Upper lobe of left lung (tissue), 6 donors: ENCODE results near the gene RBM19. TPM values are rescaled to one million over a fixed set of nuclear protein-coding genes. Genes with fewer than 3 reads are reported as not detected.

Experiments used
- ATAC-seq, 2 donors: fragments of 200-7000 bp; cut with Tn5 transposase; one replicate each; pipeline ENCODE4 v1.9.1; 2022; ENCODE audit warnings: mild to moderate bottlenecking in 2 of 2, moderate library complexity in 2 of 2; ENCODE audit not compliant: low FRiP score in 2 of 2
- DNase-seq, 2 donors: peaks; one replicate each; pipeline ENCODE4 v3.0.0-alpha.2; 2019 to 2020
- H3K27ac ChIP-seq, 4 donors: fragments of 200-600 bp; sonication (generic); one replicate each; pipeline ENCODE4 v1.5.1; 2016 to 2019
- H3K27me3 ChIP-seq, 4 donors: fragments of 200-600 bp; sonication (generic); one replicate each; pipeline ENCODE4 v1.5.1; 2017 to 2019
- H3K36me3 ChIP-seq, 4 donors: fragments of 200-600 bp; sonication (generic); one replicate each; pipeline ENCODE4 v1.5.1; 2016 to 2019
- H3K4me1 ChIP-seq, 4 donors: fragments of 200-600 bp; sonication (generic); one replicate each; pipeline ENCODE4 v1.5.1; 2018 to 2019
- H3K4me3 ChIP-seq, 4 donors: fragments of 200-600 bp; sonication (generic); one replicate each; pipeline ENCODE4 v1.5.1; 2017 to 2019; ENCODE audit warnings: mild to moderate bottlenecking in 2 of 4, moderate library complexity in 1 of 4
- H3K9me3 ChIP-seq, 4 donors: fragments of 200-600 bp; sonication (generic); one replicate each; pipeline ENCODE4 v1.5.1; 2018 to 2019
- CTCF ChIP-seq, 6 experiments: fragments of 450-650 bp in 4 of 6; fragments of 200-600 bp in 2 of 6; sonication (generic) in 2 of 6; IDR thresholded peaks; one replicate each; pipeline ENCODE4 v1.5.1; 2016 to 2019; ENCODE audit warnings: antibody characterized with exemption in 6 of 6
- EP300 ChIP-seq, 4 donors: sonication (generic); formaldehyde crosslinking; IDR thresholded peaks; one replicate each; pipeline ENCODE4 v1.5.1; 2017; ENCODE audit warnings: antibody characterized with exemption in 4 of 4, control low read depth in 2 of 4
- POLR2A ChIP-seq, 4 donors: fragments of 450-650 bp; IDR thresholded peaks; one replicate each; pipeline ENCODE4 v1.5.1; 2016 to 2017; ENCODE audit warnings: antibody characterized with exemption in 4 of 4, mild to moderate bottlenecking in 2 of 4
- POLR2AphosphoS5 ChIP-seq, 2 donors: sonication (generic); formaldehyde crosslinking; IDR thresholded peaks; one replicate each; pipeline ENCODE4 v1.5.1; 2017; ENCODE audit warnings: antibody characterized with exemption in 2 of 2
- WGBS, 2 donors: methylation state at CpG; one replicate each; pipeline ENCODE4 v1.1.5; 2017 to 2018; 5-methylcytosine and 5-hydroxymethylcytosine counted together
- total RNA-seq, 6 donors: library from RNA; depleted of rRNA in 4 of 6; stranded (reverse); fragments of >200 nt in 4 of 6; gene quantifications; one replicate each; pipeline versions ENCODE4 v1.1.0 to v1.2.1, GENCODE V29; 2016 to 2021
- donor health status: DM: no; HTN: no; CAD: no; lungs with moderate emphysema.
- donor health status: DM: no; HTN: yes; CAD: no; lungs with severe emphysema.

Gene RBM19
- total RNA-seq, 6 donors from 2014 or later, result 25.5 to 131 (median 39.9) TPM

GRCh38 chr12:113973109-113973904, 7.2 kb upstream of the RBM19 start:
- ATAC-seq, result no peak
- Histone ChIP-seq H3K27me3 (no peaks in the 10 kb centered on the region), H3K4me3 (no peak overlapping the region), H3K9me3 (no peaks in the 10 kb centered on the region), H3K4me1 (no peaks in the 10 kb centered on the region), H3K27ac (no peak overlapping the region), H3K36me3 (no peaks in the 10 kb centered on the region)
- TF ChIP-seq CTCF (IDR thresholded peaks at IDR 0.05), result no peak
- TF ChIP-seq POLR2A (IDR thresholded peaks at IDR 0.05), result no peak
- 52 to 66% methylated on average over 10 of the region's 10 CpGs for WGBS, 2 donors
- no peak for DNase-seq

GRCh38 chr12:113971392-113971791, 5.3 kb upstream of the RBM19 start:
- Histone ChIP-seq H3K4me1 (peaks cover 6 to 8% (median 7%) of the 10 kb centered on the region in 4 donors), H3K36me3 (no peaks in the 10 kb centered on the region), H3K27me3 (no peaks in the 10 kb centered on the region), H3K4me3 (no peak overlapping the region), H3K27ac (no peak overlapping the region), H3K9me3 (no peaks in the 10 kb centered on the region)
- TF ChIP-seq POLR2A (IDR thresholded peaks at IDR 0.05), result no peak
- TF ChIP-seq CTCF (IDR thresholded peaks at IDR 0.05), result no peak
- TF ChIP-seq POLR2AphosphoS5 (IDR thresholded peaks at IDR 0.05), result no peak
- TF ChIP-seq EP300 (IDR thresholded peaks at IDR 0.05), result no peak
- WGBS, 2 donors, result 88 to 90% methylated on average over 4 of the region's 4 CpGs
- ATAC-seq (no peak), DNase-seq (no peak)

GRCh38 chr12:113970211-113970610, 4.1 kb upstream of the RBM19 start:
- DNase-seq (no peak), ATAC-seq (no peak)
- Histone ChIP-seq H3K36me3 (no peaks in the 10 kb centered on the region), H3K27me3 (no peaks in the 10 kb centered on the region), H3K9me3 (no peaks in the 10 kb centered on the region), H3K4me3 (no peak overlapping the region), H3K4me1 (peaks cover 11 to 14% (median 13%) of the 10 kb centered on the region in 4 donors), H3K27ac (no peak overlapping the region)
- WGBS, 2 donors, result 77 to 81% methylated on average over 5 of the region's 5 CpGs
- no peak for TF ChIP-seq POLR2AphosphoS5 (IDR thresholded peaks at IDR 0.05)
- no peak for TF ChIP-seq EP300 (IDR thresholded peaks at IDR 0.05)
- TF ChIP-seq CTCF (IDR thresholded peaks at IDR 0.05), result no peak
- TF ChIP-seq POLR2A (IDR thresholded peaks at IDR 0.05), result no peak

GRCh38 chr12:113967368-113967767, 1.2 kb upstream of the RBM19 start:
- 83% methylated on average over 4 of the region's 4 CpGs for WGBS, 2 donors
- Histone ChIP-seq H3K27me3 (no peaks in the 10 kb centered on the region), H3K27ac (no peak overlapping the region), H3K9me3 (no peaks in the 10 kb centered on the region), H3K4me1 (peaks cover 11 to 21% (median 16%) of the 10 kb centered on the region in 4 donors), H3K4me3 (no peak overlapping the region), H3K36me3 (peaks cover 0 to 3% (median under 1%) of the 10 kb centered on the region in 4 donors)
- DNase-seq (no peak), ATAC-seq (no peak)
- TF ChIP-seq CTCF (IDR thresholded peaks at IDR 0.05) (no peak), POLR2AphosphoS5 (IDR thresholded peaks at IDR 0.05) (no peak), EP300 (IDR thresholded peaks at IDR 0.05) (no peak)

GRCh38 chr12:113962733-113963132, 3.4 kb downstream of the RBM19 start:
- WGBS, 2 donors, result 94 to 97% methylated on average over 1 of the region's 1 CpG

More at GRCh38 chr12:113962733-113963132, 3.4 kb downstream of the RBM19 start:
- Histone ChIP-seq H3K4me1 (peaks cover 11 to 21% (median 16%) of the 10 kb centered on the region in 4 donors), H3K4me3 (no peak overlapping the region), H3K27me3 (no peaks in the 10 kb centered on the region), H3K27ac (no peak overlapping the region), H3K9me3 (no peaks in the 10 kb centered on the region), H3K36me3 (peaks cover 16 to 48% (median 46%) of the 10 kb centered on the region in 4 donors)
- DNase-seq (no peak), ATAC-seq (no peak)
- TF ChIP-seq POLR2AphosphoS5 (IDR thresholded peaks at IDR 0.05), result no peak
- TF ChIP-seq CTCF (IDR thresholded peaks at IDR 0.05), result no peak
- no peak for TF ChIP-seq EP300 (IDR thresholded peaks at IDR 0.05)
- TF ChIP-seq POLR2A (IDR thresholded peaks at IDR 0.05), result no peak
